HCT116 (cell line): ENCODE results near the gene SLC29A1. TPM values are rescaled to one million over a fixed set of nuclear protein-coding genes. Genes with fewer than 3 reads are reported as not detected.
A peak's percentile ranks its signal among the peaks of the same experiment; 100 is the strongest.

Experiments
- ATAC-seq: fragments of 200-7000 bp; cut with Tn5 transposase; 2 replicates; pipeline ENCODE4 v1.9.1; 2020; ENCODE audit warnings: mild to moderate bottlenecking, moderate library complexity
- BruUV-seq: library from RNA; stranded (reverse); fragments of 400-500 nt; replicated peaks from 2 replicates; lab custom pipeline; 2021; lab: Mats Ljungman, UMichigan
- CTCF ChIA-PET: fragments of 300-600 bp; sonication (Branson Sonifier 250); formaldehyde crosslinking; loops from one replicate; lab custom pipeline; 2021; ENCODE audit warnings: antibody characterized with exemption; lab: Charles Lee
- POLR2A ChIA-PET: fragments of 300-600, 350-600 bp; sonication (Branson Sonifier 250); formaldehyde crosslinking; loops from one replicate; lab custom pipeline; 2021; ENCODE audit warnings: antibody characterized with exemption; lab: Charles Lee
- RAD21 ChIA-PET, 2 experiments: fragments of 300-600 bp; sonication (Branson Sonifier 250); formaldehyde crosslinking; loops; one replicate each; lab custom pipeline; 2023; ENCODE audit warnings: low total read pairs in 2 of 2; ENCODE audit not compliant: uncharacterized antibody in 2 of 2, unreplicated experiment in 2 of 2, low non-redundant PET in 1 of 2; lab: Charles Lee
- DNase-seq: peaks from one replicate; pipeline ENCODE4 v3.0.0-alpha.2; 2010; ENCODE audit warnings: low read depth, low spot score
- H2AFZ ChIP-seq: fragments of 200-600 bp; shearing (Covaris generic), sonication (generic); 2 replicates; pipeline ENCODE4 v1.6.1; 2017; ENCODE audit warnings: low read depth, mixed run types, mixed read lengths, antibody characterized with exemption, low read length; ENCODE audit not compliant: poor library complexity, severe bottlenecking
- H3K27ac ChIP-seq: 2 replicates; pipeline ENCODE4 v1.5.1; 2012; ENCODE audit warnings: low read depth, low read length
- H3K27me3 ChIP-seq: fragments of 200-600 bp; sonication (generic); 2 replicates; pipeline ENCODE4 v1.6.1; 2016; ENCODE audit warnings: mixed run types, low read length, mixed read lengths; ENCODE audit not compliant: insufficient read depth
- H3K36me3 ChIP-seq, 2 experiments: fragments of 200-500 bp in 1 of 2; fragments of 200-600 bp in 1 of 2; sonication (Bioruptor generic) in 1 of 2; sonication (generic) in 1 of 2; 2 replicates each; pipeline versions ENCODE4 v1.5.1 to v1.6.1; 2014 to 2016; ENCODE audit warnings: low read length in 2 of 2, inconsistent platforms in 1 of 2, mixed read lengths in 1 of 2, mixed run types in 1 of 2; ENCODE audit not compliant: insufficient read depth in 2 of 2, control insufficient read depth in 1 of 2
- H3K4me1 ChIP-seq, 2 experiments: fragments of 200-600 bp in 1 of 2; sonication (generic) in 1 of 2; 2 replicates each; pipeline versions ENCODE4 v1.5.1 to v1.6.1; 2012 to 2017; ENCODE audit warnings: low read length in 2 of 2, inconsistent platforms in 1 of 2, mild to moderate bottlenecking in 1 of 2, mixed read lengths in 1 of 2, mixed run types in 1 of 2, moderate library complexity in 1 of 2; ENCODE audit not compliant: insufficient read depth in 2 of 2, control insufficient read depth in 1 of 2
- H3K4me2 ChIP-seq: fragments of 200-600 bp; sonication (generic); 2 replicates; pipeline ENCODE4 v1.6.1; 2017; ENCODE audit warnings: mixed run types, low read length, mixed read lengths
- H3K4me3 ChIP-seq, 2 experiments: fragments of 200-600 bp in 1 of 2; sonication (generic) in 1 of 2; replicated peaks in 1 of 2; 2 replicates each; pipeline ENCODE4 v1.5.1; 2011 to 2016; ENCODE audit warnings: low read length in 2 of 2, control low read depth in 1 of 2, low read depth in 1 of 2, mild to moderate bottlenecking in 1 of 2, mixed read lengths in 1 of 2, mixed run types in 1 of 2
- H3K79me2 ChIP-seq: fragments of 200-600 bp; sonication (generic); 2 replicates; pipeline ENCODE4 v1.6.1; 2017; ENCODE audit warnings: mild to moderate bottlenecking, mixed run types, low read length, moderate library complexity, mixed read lengths; ENCODE audit not compliant: insufficient read depth
- H3K9ac ChIP-seq: fragments of 200-600 bp; sonication (generic); 2 replicates; pipeline ENCODE4 v1.6.1; 2016; ENCODE audit warnings: low read length, mixed read lengths
- H3K9me2 ChIP-seq: fragments of 200-600 bp; sonication (generic), shearing (Covaris generic); 2 replicates; pipeline ENCODE4 v1.6.1; 2017; ENCODE audit warnings: mixed run types, mild to moderate bottlenecking, moderate library complexity; ENCODE audit not compliant: insufficient read depth
- H3K9me3 ChIP-seq, 2 experiments: fragments of 200-500 bp in 1 of 2; fragments of 200-600 bp in 1 of 2; sonication (Bioruptor generic) in 1 of 2; sonication (generic) in 1 of 2; 2 replicates each; pipeline ENCODE4 v1.6.1; 2014 to 2017; ENCODE audit warnings: low read length in 2 of 2, mixed read lengths in 2 of 2, inconsistent platforms in 1 of 2, low read depth in 1 of 2, mild to moderate bottlenecking in 1 of 2, mixed run types in 1 of 2, moderate library complexity in 1 of 2; ENCODE audit not compliant: control insufficient read depth in 1 of 2, insufficient read depth in 1 of 2
- H4K20me1 ChIP-seq: fragments of 200-600 bp; sonication (generic), shearing (Covaris generic); 2 replicates; pipeline ENCODE4 v1.6.1; 2017; ENCODE audit warnings: mixed run types, mild to moderate bottlenecking, moderate library complexity; ENCODE audit not compliant: insufficient read depth
- EGR1 ChIP-seq: IDR thresholded peaks from 2 replicates; pipeline ENCODE4 v1.6.1; 2012; ENCODE audit warnings: low read depth
- SP1 ChIP-seq: IDR thresholded peaks from 2 replicates; pipeline ENCODE4 v1.6.1; 2012; ENCODE audit warnings: low read depth
- ZFX ChIP-seq: fragments of 450-650 bp; IDR thresholded peaks from 2 replicates; pipeline ENCODE4 v1.6.1; 2017
- intact Hi-C: fragments of 100-400 bp; cut with micrococcal nuclease; formaldehyde crosslinking; loops from 2 replicates; pipeline ENCODE4 v1.10.0; 2022
- total RNA-seq: library from RNA; stranded (reverse); gene quantifications from one replicate; pipeline ENCODE4 v1.2.1, GENCODE V29; 2021; ENCODE audit not compliant: unreplicated experiment
- TF ChIP-seq, protein P1 (sequence below): IDR thresholded peaks from 2 replicates; pipeline ENCODE4 v1.6.1; 2011; ENCODE audit warnings: mild to moderate bottlenecking, low read length, moderate library complexity; ENCODE audit not compliant: insufficient replicate concordance; ENCODE audit errors: extremely low read depth
- TF ChIP-seq, protein P2 (sequence below): IDR thresholded peaks from 2 replicates; pipeline ENCODE4 v1.6.1; 2012

The SLC29A1 gene
- total RNA-seq, 1 experiment from 2014 or later, result 67.6 TPM

GRCh38 chr6:44228031-44228430 lies 4.6 kb downstream of the SLC29A1 start:
- DNase-seq (no peak), ATAC-seq (no peak)
- TF ChIP-seq, protein P1, sequence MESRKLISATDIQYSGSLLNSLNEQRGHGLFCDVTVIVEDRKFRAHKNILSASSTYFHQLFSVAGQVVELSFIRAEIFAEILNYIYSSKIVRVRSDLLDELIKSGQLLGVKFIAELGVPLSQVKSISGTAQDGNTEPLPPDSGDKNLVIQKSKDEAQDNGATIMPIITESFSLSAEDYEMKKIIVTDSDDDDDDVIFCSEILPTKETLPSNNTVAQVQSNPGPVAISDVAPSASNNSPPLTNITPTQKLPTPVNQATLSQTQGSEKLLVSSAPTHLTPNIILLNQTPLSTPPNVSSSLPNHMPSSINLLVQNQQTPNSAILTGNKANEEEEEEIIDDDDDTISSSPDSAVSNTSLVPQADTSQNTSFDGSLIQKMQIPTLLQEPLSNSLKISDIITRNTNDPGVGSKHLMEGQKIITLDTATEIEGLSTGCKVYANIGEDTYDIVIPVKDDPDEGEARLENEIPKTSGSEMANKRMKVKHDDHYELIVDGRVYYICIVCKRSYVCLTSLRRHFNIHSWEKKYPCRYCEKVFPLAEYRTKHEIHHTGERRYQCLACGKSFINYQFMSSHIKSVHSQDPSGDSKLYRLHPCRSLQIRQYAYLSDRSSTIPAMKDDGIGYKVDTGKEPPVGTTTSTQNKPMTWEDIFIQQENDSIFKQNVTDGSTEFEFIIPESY, result no peak
- TF ChIP-seq, protein P2, sequence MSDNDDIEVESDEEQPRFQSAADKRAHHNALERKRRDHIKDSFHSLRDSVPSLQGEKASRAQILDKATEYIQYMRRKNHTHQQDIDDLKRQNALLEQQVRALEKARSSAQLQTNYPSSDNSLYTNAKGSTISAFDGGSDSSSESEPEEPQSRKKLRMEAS, result no peak
- no peak for TF ChIP-seq SP1
- intact Hi-C loops, result no loop called here
- Histone ChIP-seq H3K4me3 (no peak overlapping the region), H3K27me3 (no peaks in the 10 kb centered on the region), H3K4me1 (peaks cover 10 to 28% of the 10 kb centered on the region in 2 experiments; a peak in 3 of 4 replicates), H3K27ac (no peak overlapping the region), H4K20me1 (peaks cover 4% of the 10 kb centered on the region; the same call in 1 of the 2 replicates), H3K9me3 (no peaks in the 10 kb centered on the region), H3K9me2 (no peaks in the 10 kb centered on the region), H3K79me2 (peaks cover 55% of the 10 kb centered on the region), H3K9ac (no peak overlapping the region), H3K4me2 (no peak overlapping the region), H3K36me3 (peaks cover 16 to 42% of the 10 kb centered on the region in 2 experiments; a peak in 3 of 4 replicates), H2AFZ (no peak overlapping the region)
- ChIA-PET RAD21 (no interaction called here), CTCF (interaction anchor here (1.5 kb wide), 1 partner anchor 10 kb away, joined by 7 read pairs; no protein-coding TSS in a partner anchor), POLR2A (no interaction called here)
- BruUV-seq, result no TSS peak

DNA sequence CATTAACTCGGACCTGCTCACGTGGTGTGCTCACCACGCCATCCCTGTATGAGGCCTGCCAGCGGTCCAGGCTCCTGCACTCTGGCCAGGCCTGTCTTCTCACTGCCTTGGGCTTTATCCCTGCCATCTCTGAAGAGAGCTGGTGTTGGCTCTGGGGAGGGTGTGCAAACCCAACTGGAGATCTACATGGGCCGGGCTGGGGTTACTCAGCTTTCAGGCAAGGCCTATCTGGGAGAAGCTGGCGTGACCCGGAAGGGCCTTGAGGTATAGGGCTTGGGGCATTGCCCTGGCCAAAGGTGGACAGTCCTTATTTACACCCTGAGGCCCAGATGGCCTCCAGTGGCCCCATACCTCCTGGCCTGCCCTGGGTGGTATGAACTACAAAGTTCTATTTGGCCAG lies 5.0 kb downstream of the SLC29A1 start:
- H3K79me2 ChIP-seq, result peaks cover 55% of the 10 kb centered on the region
- ChIA-PET POLR2A (no interaction called here), CTCF (interaction anchor here (1.5 kb wide), 1 partner anchor 9 kb away, joined by 7 read pairs; no protein-coding TSS in a partner anchor)
- H3K4me1 ChIP-seq, result peaks cover 10 to 30% of the 10 kb centered on the region in 2 experiments; a peak in 3 of 4 replicates
- ATAC-seq (no peak), DNase-seq (no peak)
- no peak overlapping the region for H3K4me3 ChIP-seq
- no peaks in the 10 kb centered on the region for H3K9me3 ChIP-seq
- H3K4me2 ChIP-seq, result no peak overlapping the region
- no peaks in the 10 kb centered on the region for H3K27me3 ChIP-seq
- H3K9me2 ChIP-seq, result no peaks in the 10 kb centered on the region
- intact Hi-C loops, result no loop called here
- H3K36me3 ChIP-seq, result peaks cover 18 to 44% of the 10 kb centered on the region in 2 experiments; a peak in 3 of 4 replicates
- no peak overlapping the region for H2AFZ ChIP-seq
- H3K9ac ChIP-seq, result no peak overlapping the region
- TF ChIP-seq EGR1 (no peak), ZFX (0 out of 2 replicates have a peak, but pooled peaks have one; percentile 7)
- TF ChIP-seq, all 23 proteins: peak for 1
- BruUV-seq, result no TSS peak
- Histone ChIP-seq H4K20me1 (peaks cover 4% of the 10 kb centered on the region; the same call in 1 of the 2 replicates), H3K27ac (no peak overlapping the region)
- RAD21 ChIA-PET, result no interaction called here
